Measurements from ENCODE around the gene PPP1R12B.
"Not testable (repeated sequence)": the region's sequence is repeated elsewhere in the genome, so short reads cannot be mapped to it uniquely, and the experiment has no call there.

PPP1R12B gene

DNA sequence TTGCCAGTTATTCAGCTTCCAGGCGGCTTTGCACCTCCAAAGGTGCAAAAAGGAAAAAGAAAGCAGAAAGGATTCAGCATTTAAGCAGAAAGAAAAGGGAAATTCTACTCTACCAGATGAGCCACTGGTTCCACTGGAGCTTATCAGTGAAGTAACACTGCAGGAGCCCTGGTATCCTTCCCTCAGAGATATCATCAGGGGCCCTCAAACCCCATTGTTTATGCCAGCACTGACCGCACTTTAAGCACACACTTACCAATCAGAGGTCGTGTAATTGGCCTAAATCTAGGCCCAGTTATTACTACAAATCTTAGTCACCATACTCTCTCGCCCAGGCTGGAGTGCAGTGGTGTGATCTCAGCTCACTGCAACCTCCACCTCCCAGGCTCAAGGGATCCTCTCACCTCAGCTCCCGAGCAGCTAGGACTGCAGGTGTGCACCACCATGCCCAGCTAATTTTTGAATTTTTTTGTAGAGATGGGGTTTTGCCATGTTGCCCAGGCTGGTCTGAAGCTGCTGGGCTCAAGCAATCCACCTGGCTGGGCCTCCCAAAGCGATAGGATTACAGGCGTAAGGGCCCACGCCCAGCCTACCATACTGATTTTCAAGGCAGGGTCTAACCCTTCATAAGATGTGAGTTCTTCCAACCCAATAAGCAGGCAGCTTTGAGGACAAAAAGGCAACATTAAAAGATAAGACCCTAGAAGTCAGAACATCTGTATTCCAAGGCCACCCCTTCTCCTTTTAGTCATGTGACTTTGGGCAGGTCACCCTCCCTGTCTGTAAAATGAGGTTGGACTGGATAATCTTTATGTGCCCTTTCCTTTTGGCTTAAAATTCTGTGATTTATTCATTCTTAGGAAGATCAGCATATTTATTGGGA, 236.4 kb downstream of the PPP1R12B start:
- DNase-seq (ENCODE audit: low spot score) = no peak

- DNase-seq (ENCODE audit: low spot score) = no peak
These were observed 237.1 kb downstream of the PPP1R12B start for GRCh38 chr1:202585590-202585933.

- no peak for DNase-seq (ENCODE audit: low spot score)
These were observed 237.7 kb downstream of the PPP1R12B start for GRCh38 chr1:202586018-202586821.

- no peak for DNase-seq (ENCODE audit: low spot score)
These were observed 238.4 kb downstream of the PPP1R12B start for GRCh38 chr1:202586871-202587270.

DNA sequence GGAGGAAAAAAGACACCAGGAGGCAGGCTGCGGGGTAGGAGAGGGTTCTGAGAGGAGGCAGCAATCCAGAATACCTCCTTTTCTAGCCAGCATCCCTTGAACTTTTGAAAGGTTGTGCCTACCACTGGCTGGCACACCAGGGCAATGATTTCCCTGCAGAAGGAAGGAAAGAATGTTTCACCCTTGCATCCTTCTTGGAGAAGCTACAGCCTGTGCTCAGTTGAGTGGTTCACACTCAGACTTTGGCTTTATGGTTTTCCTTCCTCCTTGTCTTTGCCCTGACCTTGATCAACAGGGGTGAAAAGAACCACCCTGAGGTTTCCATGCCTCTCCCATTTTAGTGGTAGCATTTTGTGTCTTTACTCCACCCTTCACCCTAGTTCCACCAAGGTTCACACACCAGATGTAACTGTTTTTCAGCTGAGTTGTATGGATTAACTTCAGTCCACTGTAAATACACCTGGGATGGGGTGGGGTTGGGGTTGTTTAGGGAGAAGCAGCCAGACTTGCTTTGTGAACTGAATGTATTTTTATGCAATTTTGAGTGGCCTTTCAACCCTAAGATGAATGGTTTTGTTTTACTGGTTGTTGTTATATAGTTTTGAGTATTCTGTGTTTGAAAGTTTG, 239.5 kb downstream of the PPP1R12B start:
- no peak for DNase-seq (ENCODE audit: low spot score)

- DNase-seq (ENCODE audit: low spot score) = no peak
These were observed 240.1 kb downstream of the PPP1R12B start for GRCh38 chr1:202588503-202589189.

GRCh38 chr1:202589190-202589930, 240.9 kb downstream of the PPP1R12B start:
- no peak for DNase-seq (ENCODE audit: low spot score)

DNA sequence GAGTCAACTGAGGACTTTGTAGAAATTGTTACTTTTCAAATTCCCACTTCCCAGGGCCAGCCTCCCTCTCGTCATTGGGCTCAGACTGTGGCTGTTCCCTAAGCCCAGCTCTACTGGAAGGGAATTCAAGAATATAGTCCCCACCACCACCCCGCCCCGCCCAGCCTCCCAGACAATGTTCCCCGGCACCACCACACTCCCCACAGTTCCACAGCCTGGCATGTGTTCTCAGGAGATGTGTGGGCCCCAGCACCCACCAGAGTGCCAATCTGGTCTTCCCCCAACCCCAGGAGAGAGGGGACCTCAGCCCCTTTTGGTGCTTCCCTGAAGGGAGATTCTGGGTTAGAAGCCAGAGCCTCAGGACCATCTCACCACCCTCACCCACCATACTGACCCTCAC, 241.6 kb downstream of the PPP1R12B start:
- DNase-seq (ENCODE audit: low spot score) = no peak

GRCh38 chr1:202590975-202591411, 242.5 kb downstream of the PPP1R12B start:
- DNase-seq (ENCODE audit: low spot score) = no peak

DNA sequence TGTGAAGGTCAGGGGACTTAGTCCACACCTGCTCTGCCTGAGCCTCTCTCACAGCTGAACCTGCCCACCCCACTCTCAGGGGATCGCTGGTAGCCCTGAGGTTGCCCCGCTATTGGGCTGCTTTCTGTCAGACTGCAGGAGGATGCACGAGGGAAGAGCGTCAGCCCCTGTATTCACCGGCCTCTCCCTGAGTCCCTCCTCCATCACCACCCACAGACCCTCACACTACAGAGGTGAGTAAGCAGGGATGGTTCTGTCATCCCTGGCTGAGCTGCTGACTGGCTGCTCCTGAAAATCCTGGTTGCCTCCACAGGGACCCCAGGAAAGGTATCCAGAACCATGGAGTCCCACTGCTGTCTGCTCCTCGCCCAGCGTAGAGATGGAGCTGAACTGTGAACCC, 243.0 kb downstream of the PPP1R12B start:
- no peak for DNase-seq (ENCODE audit: low spot score)

GRCh38 chr1:202592146-202592545, 243.6 kb downstream of the PPP1R12B start:
- DNase-seq (ENCODE audit: low spot score) = no peak

- no peak for DNase-seq (ENCODE audit: low spot score)
These were observed 245.3 kb downstream of the PPP1R12B start for GRCh38 chr1:202593845-202594244.

DNA sequence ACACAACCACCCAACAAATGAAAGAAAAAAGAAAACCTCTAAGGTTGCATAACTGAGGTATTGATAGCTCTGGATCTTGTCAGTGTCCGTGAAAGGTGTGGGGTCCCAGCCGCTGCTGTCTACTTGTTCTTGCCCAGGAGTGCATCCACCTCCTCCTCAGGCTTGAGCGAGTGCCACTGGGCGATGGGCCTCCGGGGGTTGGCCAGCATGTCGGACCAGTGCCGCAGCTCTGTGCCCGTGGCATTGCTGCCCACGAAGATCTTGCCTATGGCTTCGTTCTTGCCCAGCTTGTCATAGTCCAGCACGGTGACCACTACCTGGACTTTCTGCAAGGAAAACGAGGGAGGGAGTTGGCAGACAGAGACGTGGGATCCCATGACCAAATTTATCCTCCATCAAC, 248.1 kb downstream of the PPP1R12B start:
- DNase-seq (ENCODE audit: low spot score) = no peak

DNA sequence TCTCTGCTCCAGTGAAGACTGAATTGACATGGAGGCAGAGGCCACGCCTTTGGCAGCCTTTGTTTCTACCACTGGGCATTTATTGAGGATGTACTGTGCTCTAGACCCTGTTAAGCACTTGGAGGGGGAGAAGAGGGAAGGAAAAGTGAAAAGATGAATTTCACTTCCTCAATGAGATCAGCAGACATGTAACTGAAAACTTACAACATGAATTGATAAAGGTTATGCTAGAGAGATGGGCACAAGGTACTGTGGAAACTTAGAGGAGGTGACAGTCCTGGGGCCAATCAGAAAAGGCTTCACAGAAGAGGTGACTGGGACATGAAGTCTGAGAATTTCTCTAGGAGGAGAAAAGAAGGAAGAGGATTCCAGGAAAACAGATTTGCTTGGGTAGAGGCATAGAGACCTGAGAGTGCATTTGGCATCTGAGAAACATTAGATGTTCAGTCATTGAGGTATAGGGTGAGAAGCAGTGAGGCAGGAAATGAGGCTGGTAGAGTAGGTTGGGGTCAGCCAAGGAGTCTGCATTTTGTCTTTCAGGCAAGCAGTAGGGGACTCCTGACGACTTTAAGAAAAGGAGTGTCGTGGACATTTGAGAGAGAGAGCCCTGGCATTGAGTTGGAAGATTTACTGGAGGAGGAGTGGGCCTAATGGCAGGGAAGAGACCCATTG, 248.7 kb downstream of the PPP1R12B start:
- no peak for DNase-seq (ENCODE audit: low spot score)

DNA sequence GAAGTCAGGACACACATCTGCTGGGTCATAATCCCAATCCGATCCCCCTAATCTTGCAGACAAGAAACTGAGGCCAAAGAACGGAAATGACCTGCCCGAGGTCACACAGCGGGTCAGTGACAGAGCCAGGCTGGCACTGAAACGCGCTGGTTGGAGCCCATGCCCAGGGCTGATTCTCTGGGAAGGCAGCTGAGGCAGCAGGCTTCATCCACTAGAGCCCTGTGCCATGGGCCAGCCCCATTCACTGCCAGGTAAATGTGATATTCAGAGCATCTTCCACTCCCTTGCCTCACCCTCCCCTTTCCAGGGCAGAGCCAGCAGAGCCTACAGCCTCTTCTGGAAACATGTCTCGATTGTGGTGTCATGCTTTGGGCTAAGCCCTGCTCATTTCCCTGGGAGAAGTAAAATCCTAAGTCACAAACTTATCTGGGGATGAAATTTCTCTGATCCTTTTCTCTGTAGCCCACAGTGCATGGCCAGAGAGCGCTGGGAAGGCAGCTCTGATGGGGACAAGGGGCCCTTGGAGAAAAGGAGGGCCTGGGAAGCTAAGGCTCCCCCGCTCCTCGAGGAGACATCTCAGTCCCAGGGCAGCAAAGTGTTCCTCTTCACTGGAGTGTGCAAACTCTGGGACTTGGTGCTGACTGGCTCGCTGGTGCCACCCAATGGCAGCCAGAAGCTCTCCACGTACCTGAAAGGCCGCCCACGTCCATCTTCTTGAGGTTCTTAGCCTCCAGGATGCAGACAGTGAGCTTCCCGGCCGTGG, 251.4 kb downstream of the PPP1R12B start:
- DNase-seq (ENCODE audit: low spot score) = peak; percentile 83

- no peak for DNase-seq (ENCODE audit: low spot score)
These were observed 252.0 kb downstream of the PPP1R12B start for GRCh38 chr1:202600432-202601041.

DNA sequence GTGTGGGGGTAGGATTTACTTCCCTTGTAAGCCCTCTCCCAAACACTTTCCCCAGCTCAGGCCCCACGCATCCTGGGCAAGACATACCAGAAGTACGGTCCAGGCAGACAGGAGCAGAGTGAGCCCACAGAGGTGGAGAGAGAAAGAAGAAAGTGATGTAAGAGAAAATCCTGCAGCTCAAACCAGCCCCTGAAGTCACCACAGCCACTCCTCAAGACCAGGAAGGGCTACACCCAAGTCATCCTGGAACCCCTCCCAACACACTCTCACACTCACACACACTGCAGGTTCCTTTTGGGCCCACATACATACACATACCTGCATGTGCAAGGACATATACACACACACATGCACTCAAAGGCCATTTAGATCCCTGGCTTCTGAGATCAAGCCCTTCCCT, 254.9 kb downstream of the PPP1R12B start:
- no peak for DNase-seq (ENCODE audit: low spot score)

GRCh38 chr1:202605515-202605914, 257.0 kb downstream of the PPP1R12B start:
- DNase-seq (ENCODE audit: low spot score) = no peak

GRCh38 chr1:202612036-202612435, 263.5 kb downstream of the PPP1R12B start:
- DNase-seq (ENCODE audit: low spot score) = not testable (repeated sequence)

GRCh38 chr1:202613571-202613970, 265.1 kb downstream of the PPP1R12B start:
- DNase-seq (ENCODE audit: low spot score) = no peak
